HG03097 (cell line): ENCODE data around the gene ABCA2.
"Not testable (repeated sequence)": the region's sequence is repeated elsewhere in the genome, so short reads cannot be mapped to it uniquely, and the experiment has no call there.

Experiments
- ATAC-seq: cut with Tn5 transposase; IDR thresholded peaks from one replicate; pipeline ENCODE4 v1.9.1; 2021; ENCODE audit not compliant: unreplicated experiment, low FRiP score

ABCA2 gene

DNA sequence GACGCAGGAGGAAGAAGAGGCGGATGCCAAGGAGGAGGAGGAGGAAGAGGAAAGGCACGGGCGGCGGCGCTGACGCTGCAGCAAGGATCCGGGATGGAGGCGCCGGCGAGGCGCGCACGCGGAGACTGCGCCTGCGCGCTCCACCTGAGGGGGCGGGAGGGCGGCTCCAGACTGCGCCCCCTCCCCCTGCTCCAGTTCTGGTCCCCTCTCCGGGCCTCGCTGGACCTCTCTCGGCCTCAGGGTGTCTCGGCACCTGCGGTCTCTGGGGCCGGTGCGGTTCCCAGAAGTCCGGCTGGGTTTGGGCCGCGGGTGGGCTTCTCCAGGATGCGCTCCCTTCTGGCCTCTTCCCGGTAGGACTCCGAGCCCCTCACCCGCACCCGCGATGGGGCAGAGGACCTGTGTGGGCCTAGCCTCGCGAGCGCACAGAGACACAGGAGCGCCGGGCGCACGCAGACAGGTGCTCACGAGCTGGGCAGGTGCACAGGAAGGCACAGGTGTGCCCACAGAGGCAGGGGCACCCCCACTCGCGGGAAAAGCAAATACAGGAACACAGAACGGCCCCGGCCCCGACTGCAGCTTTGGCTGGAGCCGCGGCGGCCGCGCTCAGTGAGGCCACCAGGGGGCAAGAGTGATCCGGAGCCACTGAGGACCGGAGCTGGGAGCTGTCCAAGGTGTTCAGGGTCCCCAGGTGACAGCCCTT is 18.2 kb upstream of the ABCA2 start, which contains the start of gene NPDC1:
Gene NPDC1 (minus strand): TSS at position 90 of the 700 bp plus-strand sequence. CDS start 188 bp downstream, outside the sequence.
- no peak for ATAC-seq

DNA sequence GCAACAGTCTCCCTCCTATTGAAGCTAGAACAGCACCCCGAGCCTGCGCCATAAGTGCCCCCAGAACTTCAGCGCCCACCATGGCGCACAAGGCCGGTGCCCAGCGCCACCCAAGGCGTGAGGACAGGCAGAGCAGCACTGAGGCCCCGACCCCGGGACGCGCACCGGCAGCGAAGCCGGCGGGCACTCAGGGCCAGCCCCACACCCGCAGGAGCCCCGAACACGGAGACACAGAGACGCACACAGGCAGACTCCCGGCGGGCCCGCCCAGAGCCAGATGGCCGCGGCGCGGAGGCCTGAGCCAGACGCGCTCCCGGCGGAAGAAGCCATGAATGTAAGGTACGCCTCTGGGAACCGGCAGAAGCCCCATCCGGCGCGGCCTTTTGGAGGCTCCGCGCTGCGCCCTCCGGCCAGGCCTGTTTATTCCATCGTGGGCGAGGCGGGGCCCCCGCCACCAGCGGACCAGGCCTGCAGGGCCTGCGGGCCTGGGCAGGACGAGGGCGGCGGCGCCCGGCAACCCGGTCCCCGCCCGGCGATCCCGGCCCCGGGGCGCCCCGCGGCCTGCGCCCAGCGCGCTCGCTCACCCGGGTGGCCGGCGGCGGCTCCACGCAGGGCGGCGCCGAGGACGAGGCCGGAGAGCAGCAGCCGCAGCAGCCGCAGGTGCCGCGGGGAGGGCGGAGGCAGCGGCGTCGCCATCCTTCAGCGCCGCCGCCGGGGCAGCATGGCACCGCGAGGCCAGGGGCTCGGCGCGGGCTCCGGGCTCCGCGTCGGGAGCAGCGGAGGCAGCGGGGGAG is 17.5 kb upstream of the ABCA2 start:
- ATAC-seq: no peak

DNA sequence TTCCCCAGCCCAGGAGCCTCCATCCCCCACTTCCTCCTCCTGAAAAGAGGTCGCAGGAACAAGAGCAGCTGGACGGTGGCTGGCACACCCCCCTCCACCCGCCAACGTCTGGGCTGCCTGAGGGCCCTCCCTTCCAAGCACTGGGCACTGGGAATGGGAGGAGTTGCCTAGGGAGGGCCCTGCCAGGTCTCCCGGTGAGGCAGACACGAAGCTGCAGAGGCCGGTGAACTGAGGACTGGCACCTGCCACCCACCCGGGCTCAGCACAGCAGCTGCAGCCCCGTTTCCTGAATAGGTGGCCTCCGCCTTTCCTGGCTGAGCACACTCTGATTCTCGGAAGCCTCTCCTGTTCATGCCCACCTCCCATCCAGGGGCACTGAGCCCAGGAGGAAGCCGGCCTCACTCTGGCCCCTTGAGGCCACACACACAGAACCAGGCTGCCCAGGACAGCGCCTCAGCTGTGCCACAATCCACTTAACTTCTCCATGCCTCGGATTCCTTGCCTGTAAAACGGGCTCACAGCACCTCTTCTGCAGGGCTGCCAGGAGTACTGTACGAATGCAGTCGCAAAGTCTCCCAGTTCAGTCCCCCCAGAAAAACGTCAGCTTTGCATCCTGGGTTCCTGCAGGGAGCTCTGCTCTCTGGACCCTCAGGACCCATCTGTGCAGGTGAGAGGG is 16.6 kb upstream of the ABCA2 start:
- no peak for ATAC-seq

DNA sequence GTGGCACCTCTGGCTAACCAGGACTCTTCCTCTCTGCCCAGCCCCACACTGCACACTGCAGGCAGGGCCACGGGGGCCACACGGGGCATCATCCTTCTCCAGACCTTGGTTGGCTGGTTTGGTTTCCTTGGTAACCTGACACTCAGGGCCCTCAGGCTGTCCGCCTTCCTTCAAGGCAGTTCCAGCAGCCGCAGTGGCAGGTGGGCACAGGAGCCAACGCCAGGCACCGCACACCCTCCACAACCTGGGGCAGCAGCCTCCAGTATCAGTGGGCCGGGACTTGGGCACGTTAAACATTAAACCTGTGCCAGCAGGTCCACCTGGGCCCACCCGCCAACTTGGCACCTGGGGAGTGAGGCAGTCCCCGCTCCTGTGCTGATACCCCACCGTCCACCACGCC is 16.0 kb upstream of the ABCA2 start:
- ATAC-seq: no peak

DNA sequence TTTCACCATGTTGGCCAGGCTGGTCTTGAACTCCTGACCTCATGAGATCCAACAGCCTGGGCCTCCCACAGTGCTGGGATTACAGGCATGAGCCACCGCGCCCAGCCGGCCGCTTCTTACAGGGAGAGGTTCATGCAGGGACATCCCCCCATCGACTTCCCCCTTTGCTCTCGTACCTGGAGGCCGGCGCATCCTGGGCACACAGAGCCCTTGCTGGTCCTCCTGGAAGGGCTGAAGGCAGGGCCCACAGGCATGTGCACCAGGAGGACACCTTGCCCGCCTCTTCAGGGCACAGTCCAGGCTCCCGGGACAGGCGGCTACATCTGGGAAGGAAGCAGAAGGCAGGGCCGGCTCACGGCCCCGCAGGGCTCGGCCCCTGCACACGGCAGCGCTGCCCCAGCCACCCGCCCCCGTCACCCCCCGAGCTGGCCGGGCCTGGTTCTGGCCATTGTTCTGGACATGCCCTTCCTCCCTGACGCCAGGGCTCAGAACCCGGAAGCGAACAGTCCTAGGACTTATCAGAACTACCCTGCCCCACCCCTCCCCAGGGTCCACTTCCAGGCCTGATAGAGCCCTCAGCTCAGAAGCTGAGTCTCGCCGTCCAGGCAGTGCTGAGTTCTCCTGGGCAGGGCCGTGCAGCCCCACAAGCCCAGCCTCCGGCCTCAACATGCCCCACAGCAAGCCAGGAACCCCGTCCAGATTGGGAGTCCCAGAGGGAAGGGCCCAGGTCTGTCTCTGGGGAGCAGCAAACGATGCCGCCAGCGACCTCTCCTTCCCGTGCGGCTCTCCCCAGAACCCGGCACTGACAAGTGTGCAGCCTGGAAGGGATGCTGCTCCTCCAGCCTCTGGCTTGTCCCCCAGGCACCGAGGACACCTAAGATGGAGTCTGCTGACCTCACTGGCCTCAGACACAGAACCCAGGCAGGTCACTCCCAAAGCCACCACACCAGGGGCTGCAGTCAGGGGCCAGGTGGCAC is 15.0 kb upstream of the ABCA2 start:
- no peak for ATAC-seq

DNA sequence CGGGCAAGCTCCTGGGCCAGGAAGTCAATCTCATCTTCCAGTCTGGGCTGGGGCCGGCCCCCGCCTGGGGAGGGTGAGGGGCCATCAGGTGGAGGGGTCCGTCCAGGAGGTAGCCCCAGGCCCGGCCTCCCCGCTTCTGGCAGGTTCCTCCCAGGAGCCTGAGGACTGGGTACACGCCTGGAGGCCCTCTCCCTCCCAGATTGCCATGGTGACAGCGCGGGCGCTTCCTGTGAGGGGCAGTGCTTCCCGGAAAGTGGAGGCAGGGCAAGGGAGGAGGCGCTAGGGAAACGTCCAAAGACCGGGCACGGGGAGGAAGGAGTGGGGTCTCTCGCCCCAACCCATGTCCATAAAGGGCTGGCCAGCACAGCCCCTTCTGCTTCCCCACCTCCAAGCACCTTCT is 13.1 kb upstream of the ABCA2 start:
- no peak for ATAC-seq

DNA sequence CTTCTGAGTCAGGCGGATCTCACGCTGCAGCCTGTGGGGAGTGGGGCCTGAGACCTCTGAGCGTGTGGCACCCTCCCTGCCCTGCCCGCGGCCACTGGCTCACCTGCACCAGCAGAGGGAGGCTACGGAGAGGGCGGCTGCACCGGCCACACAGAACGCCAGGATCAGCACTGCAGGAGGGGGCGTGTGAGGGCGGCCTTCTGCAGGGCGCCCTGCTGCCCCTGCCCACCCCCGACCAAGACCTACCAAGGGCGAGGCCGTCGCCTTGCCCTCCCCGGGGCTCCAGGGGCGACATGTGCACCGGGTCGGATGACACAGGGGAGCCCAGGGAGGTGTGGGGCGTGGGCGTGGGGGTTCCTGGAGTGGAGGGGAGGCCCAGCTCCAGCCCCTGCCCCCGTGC is 12.5 kb upstream of the ABCA2 start:
- ATAC-seq: no peak

DNA sequence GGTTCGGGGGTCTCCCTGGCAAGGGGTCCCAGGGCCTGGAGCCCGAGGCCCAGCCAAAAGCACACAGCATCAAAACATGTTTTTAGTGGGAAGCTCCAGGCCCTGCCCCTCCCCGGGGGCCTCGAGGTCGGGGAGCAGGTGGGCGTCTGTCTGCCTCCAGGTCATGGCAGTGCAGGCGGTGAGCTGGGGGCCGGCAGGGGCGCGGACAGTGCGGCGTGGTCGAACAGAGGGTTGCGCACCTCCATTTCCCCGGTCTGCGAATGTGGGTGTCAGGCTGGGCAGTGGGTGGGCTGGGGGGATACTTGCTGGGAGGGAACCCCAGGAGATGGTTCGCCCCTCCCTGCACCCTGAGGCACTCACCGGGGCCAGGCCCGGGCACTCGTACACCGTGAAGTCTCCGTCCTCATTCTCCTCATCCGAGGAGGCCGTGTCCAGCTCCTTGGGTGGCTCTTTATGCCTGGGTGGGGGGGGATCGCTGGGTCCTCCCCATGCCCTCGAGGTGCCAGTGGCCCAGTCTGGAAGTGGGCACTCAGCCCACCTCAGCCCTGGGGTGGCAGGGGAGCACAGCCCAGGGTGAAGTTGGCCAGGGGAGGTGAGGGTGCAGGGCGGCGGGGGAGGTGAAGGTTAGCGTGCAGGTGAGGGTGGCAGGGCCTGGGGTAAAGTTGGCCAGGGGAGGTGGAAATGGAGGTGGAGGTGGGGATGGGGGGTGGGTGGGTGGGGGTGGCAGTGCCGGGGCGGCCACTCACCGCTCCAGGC is 11.8 kb upstream of the ABCA2 start:
- no peak for ATAC-seq

DNA sequence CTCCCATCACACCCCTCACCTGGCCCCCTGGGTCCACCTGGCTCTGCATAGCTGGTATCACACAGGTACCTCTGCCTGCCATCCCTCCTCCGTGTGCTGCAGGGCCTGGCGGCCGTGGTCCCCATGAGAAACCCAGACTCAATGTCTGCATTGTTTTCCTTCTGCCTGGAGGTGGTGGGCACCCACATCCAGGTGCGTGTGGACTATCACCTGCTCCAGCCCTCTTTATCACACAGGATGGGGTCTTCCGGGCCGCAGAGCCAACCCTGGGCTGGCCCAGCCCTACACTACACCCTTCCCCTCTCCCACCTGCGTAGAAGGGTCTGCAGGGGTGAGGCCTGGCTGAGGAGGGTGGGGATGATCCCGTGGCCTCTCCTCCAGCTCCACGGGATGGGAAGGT is 10.9 kb upstream of the ABCA2 start:
- ATAC-seq: no peak

DNA sequence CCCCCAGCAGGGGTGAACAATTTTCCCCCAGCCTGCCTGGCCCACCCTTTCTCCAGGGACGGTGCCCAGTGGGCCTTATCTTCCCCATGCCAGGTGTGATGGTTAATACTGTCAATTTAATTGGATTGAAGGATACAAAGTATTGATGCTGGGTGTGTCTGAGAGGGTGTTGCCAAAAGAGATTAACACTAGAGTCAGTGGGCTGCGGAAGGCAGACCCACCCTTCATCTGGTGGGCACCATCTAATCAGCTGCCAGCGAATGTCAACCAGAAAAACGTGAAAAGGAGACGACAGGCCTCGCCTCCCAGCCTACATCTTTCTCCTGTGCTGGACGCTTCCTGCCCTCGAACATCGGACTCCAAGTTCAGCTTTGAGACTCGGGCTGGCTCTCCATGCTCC is 9.4 kb upstream of the ABCA2 start:
- ATAC-seq: no peak

DNA sequence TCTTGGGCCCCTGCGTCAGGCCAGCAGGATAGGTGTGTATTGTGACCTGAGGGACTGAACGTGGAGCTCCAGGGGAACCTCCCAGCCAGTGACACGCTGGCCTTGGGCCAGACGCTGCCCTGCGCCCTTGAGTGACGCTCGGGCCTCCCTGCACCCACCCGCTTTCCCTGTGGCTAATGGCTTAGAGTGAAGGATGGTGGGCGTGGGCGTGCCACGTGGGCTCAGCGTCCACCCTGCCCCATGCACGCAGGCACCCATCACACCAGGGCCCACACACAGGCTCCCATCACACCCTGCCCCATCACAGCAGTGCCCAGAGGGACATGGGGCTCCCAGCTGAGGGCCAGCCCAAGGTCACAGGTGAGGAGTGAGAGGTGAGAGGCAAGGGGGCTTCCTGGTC is 9.0 kb upstream of the ABCA2 start:
- no peak for ATAC-seq

DNA sequence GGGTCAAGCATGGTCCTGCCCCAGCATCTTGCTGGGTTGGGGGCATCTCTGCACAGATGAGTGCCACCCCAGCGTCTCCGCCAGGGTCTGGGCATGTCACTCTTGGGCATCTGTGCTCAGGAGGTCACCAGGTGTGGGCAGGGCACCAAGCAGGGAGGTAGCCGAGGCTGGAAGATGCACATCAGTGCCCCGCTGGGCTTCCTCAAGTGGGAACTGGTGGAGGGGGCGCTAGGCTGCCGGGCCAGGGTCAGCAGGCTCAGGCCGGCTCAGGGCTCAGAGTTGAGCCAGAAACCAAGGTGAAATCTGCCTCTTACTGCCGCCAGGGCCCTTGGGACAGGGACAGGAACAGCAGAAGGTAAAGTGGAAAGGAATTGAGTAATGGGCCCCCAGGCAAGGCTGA is 7.9 kb upstream of the ABCA2 start:
- ATAC-seq: no peak

DNA sequence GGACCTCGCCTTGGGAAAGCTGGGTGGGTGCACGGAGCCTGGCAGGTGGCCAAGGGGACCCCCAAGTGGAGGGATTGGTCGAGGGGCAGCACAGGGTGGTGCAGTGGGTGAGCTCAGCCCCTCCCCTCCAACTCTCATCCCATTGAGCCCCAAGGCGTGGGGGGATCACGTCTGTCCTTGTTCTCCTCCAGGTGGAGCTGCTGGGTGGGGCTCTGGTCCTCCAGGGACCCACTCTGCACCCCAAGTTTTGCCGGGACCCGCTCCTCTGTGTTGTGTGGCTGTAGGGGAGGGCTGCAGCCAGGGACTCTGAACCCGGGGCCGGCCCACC is 7.4 kb upstream of the ABCA2 start:
- no peak for ATAC-seq

DNA sequence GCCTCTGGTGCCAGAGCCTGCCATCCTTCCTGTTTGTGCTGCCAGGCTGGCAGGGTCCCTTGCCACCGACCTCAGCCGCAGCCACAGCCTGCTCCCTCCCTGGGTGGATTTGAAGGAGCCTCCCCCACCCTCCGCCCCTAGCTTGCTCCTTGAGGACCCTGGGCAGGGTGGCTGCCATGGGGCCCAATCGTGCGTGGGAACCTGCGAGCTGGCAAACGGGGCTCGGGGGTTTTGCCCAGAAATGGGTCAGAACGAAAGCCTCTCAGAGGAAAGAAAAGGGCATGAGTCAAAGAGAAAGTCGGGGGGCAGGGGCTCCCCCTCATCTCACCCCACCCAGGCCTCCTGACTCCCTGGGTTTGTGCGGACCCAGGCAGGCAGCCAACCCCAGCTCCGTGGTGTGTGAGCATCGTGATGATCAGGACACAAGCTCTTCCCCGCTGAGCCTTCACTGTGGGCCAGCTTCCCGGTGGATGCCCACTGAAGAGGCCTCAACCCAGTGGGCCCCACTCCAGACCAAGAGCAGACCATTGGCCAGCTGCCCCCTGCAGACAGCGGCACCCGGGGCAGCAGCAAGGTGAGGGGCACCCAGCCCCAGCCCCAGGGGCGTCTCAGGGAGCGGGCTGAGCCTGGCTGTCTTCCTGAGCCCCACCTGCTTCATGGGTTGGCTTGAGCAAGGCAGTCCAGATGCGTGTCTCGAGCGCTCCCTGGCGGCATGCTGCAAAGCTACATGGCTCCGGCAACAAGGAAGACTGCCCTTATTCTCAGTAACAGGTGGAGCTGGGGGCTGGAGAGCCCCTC is 6.9 kb upstream of the ABCA2 start:
- peak; percentile 40 for ATAC-seq

DNA sequence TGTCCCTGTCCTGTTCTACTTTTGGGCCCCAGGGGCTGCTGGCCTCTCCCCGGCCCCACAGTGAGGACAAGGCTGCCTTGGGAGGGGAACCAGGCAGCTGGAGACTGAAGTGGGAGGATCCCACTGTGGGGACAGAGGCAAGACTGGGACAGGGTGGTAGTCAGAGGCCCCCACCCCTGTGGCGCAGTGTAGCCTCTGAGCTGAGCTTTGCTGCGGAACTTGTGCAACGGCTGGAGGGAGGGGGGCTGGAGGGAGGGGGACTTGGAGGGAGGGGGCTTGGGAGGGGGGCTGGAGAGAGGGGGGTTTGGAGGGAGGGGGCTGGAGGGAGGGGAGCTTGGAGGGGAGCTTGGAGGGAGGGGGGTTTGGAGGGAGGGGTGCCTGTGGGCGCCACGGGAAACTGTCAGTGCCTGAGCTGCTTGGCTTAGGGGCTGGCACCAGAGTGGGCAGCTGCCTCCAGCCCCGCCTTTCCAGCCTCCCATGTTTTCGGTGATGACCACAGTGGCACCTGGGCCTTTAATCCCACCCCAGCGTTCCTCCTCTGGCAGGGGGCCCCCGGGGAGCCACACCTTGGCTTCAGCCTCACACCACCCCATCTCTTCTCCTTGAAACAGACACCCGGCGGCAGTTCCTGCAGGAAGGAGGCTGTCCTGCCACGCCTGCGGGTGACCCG is 6.1 kb upstream of the ABCA2 start:
- ATAC-seq: no peak

DNA sequence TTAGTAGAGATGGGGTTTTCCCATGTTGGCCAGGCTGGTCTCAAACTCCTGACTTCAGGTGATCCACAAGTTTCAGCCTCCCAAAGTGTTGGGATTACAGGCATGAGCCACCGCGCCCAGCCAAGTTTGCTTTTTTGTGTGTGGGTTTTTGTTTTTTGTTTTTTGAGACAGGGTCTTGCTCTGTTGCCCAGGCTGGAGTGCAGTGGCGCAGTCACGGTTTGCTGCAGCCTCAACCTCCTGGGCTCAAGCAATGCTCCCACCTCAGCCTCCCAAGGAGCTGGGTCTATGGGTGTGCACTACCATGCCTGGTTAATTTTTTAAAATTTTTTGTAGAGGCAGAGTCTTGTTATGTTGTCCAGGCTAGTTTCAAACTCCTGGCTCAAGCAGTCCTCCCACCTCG is 5.4 kb upstream of the ABCA2 start:
- ATAC-seq: not testable (repeated sequence)

DNA sequence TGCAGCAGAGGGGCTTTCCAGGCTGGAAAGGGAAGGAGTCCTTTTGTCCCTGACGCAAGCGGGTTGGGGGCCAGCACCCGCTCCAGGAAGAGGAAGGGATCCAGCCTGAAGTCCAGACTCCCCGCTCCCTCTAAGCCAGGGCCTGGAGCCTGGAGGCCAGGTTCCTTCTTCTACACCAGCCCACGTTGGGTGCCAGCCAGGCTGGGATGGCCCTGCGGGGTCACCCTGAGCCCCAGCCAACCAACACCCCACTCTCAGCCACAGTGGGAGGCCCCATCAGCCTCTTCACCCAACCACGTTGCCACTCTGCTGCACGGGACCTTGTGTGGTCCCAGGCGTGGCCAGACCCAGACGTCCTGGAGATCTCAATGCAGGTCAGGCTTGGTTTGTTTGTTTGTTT is 4.8 kb upstream of the ABCA2 start:
- no peak for ATAC-seq

DNA sequence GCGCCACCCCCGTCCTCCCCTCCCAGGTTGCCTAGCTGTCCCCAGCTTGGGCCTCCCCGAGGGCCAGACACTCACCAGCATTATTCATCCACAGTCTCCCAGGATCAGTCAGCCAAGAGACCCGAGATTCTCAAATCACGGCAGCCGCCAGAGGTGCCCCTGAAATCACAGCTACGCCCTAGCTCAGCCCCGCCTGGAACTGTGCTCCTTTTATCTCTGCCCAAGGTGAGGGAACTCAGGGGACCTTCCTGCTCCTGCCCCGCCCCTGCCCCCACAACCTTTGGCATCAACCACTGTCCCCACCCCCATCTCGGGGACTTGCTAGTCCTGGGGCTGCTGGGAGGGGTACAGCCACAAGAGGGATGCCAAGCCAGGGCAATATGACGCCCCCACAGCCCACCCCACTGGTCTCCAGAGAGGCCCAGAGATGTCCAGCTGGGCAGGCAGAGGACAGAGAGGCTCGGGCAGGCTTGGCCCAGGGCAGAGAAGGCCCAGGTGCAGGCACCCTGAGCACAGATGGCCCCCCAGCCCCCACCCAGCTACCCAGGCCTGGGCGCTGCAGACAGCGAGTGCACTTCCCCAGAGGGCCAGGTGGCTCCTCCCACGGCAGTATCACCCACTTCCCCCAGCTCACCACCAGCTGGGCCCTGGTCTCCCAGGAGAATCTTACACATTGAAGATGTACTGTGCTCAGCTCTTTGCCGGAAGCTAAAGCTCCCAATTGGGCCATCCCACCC is 4.0 kb upstream of the ABCA2 start, which contains the start of gene FUT7:
Gene FUT7 (minus strand): TSS at position 185 of the 737 bp plus-strand sequence. CDS start 97 bp downstream, at position 88.
- no peak for ATAC-seq
